Neuron (in vitro differentiated cells): Measurements from ENCODE around the gene TANK.

Source experiments
- H2AFZ ChIP-seq: one replicate; pipeline ENCODE4 v1.6.1; 2013; ENCODE audit warnings: low read depth, mild to moderate bottlenecking, inconsistent platforms, low read length, moderate library complexity
- H3K27me3 ChIP-seq: one replicate; pipeline ENCODE4 v1.6.1; 2013; ENCODE audit warnings: low read length; ENCODE audit not compliant: insufficient read depth
- H3K36me3 ChIP-seq: one replicate; pipeline ENCODE4 v1.6.1; 2013; ENCODE audit warnings: low read length; ENCODE audit not compliant: insufficient read depth
- H3K4me1 ChIP-seq: one replicate; pipeline ENCODE4 v1.6.1; 2013; ENCODE audit warnings: low read length; ENCODE audit not compliant: insufficient read depth
- H3K4me3 ChIP-seq: 2 replicates; pipeline ENCODE4 v1.5.1; 2013; ENCODE audit warnings: mild to moderate bottlenecking, low read length, moderate library complexity
- H3K9me3 ChIP-seq: one replicate; pipeline ENCODE4 v1.6.1; 2013; ENCODE audit warnings: low read length

TANK gene, protein sequence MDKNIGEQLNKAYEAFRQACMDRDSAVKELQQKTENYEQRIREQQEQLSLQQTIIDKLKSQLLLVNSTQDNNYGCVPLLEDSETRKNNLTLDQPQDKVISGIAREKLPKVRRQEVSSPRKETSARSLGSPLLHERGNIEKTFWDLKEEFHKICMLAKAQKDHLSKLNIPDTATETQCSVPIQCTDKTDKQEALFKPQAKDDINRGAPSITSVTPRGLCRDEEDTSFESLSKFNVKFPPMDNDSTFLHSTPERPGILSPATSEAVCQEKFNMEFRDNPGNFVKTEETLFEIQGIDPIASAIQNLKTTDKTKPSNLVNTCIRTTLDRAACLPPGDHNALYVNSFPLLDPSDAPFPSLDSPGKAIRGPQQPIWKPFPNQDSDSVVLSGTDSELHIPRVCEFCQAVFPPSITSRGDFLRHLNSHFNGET

GRCh38 chr2:161160226-161161073 lies at the start of gene TANK:
TANK (plus strand) TSS chr2:161160428; CDS start chr2:161179663, 19,235 bp downstream.
- peaks cover 12% of the 10 kb centered on the region for H3K36me3 ChIP-seq
- peaks cover 21% of the 10 kb centered on the region for H3K4me1 ChIP-seq
- H3K9me3 ChIP-seq = no peaks in the 10 kb centered on the region
- peak within 1 kb of the TSS; percentile 87 for H3K4me3 ChIP-seq
- H3K27me3 ChIP-seq = no peaks in the 10 kb centered on the region
- peak within 1 kb of the TSS; percentile 100 for H2AFZ ChIP-seq

- no peaks in the 10 kb centered on the region for H3K27me3 ChIP-seq
- no peak overlapping the region for H2AFZ ChIP-seq
- H3K4me3 ChIP-seq = no peak overlapping the region
- no peaks in the 10 kb centered on the region for H3K36me3 ChIP-seq
- H3K9me3 ChIP-seq = no peaks in the 10 kb centered on the region
- H3K4me1 ChIP-seq = no peaks in the 10 kb centered on the region
Observed at GRCh38 chr2:161111531-161111930, 48.7 kb upstream of the TANK start.

DNA sequence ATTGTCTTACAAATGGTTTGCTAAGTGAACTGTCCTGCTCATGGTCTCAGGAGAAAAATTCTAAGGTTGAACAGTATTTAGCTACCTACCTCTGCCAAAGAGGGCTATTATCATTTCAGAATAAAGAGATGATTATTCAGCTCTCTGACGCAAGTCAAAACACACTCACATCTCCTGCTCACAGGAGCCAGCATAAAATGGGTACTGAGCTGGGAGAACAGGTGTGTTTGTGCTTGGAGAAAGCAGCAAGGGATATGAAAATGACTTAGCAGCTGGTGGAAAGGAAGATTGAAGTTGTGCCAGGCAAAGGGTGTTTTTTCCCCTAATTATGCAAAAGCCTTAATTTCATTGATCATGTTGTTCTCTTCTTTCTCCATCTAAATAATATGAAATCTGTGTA lies 47.3 kb upstream of the TANK start:
- no peak overlapping the region for H3K4me3 ChIP-seq
- no peak overlapping the region for H2AFZ ChIP-seq
- H3K9me3 ChIP-seq = no peaks in the 10 kb centered on the region
- H3K27me3 ChIP-seq = no peaks in the 10 kb centered on the region
- H3K36me3 ChIP-seq = no peaks in the 10 kb centered on the region
- no peaks in the 10 kb centered on the region for H3K4me1 ChIP-seq

GRCh38 chr2:161113693-161114575 lies 46.3 kb upstream of the TANK start:
- no peak overlapping the region for H3K4me3 ChIP-seq
- H2AFZ ChIP-seq = no peak overlapping the region
- no peaks in the 10 kb centered on the region for H3K9me3 ChIP-seq

GRCh38 chr2:161115205-161115604 lies 45.0 kb upstream of the TANK start:
- Histone ChIP-seq H2AFZ (no peak overlapping the region), H3K36me3 (no peaks in the 10 kb centered on the region), H3K9me3 (no peaks in the 10 kb centered on the region), H3K4me1 (peaks cover 10% of the 10 kb centered on the region), H3K27me3 (no peaks in the 10 kb centered on the region), H3K4me3 (no peak overlapping the region)

More at GRCh38 chr2:161113693-161114575, 46.3 kb upstream of the TANK start:
- no peaks in the 10 kb centered on the region for H3K36me3 ChIP-seq
- H3K4me1 ChIP-seq = peaks cover under 1% of the 10 kb centered on the region
- H3K27me3 ChIP-seq = no peaks in the 10 kb centered on the region

DNA sequence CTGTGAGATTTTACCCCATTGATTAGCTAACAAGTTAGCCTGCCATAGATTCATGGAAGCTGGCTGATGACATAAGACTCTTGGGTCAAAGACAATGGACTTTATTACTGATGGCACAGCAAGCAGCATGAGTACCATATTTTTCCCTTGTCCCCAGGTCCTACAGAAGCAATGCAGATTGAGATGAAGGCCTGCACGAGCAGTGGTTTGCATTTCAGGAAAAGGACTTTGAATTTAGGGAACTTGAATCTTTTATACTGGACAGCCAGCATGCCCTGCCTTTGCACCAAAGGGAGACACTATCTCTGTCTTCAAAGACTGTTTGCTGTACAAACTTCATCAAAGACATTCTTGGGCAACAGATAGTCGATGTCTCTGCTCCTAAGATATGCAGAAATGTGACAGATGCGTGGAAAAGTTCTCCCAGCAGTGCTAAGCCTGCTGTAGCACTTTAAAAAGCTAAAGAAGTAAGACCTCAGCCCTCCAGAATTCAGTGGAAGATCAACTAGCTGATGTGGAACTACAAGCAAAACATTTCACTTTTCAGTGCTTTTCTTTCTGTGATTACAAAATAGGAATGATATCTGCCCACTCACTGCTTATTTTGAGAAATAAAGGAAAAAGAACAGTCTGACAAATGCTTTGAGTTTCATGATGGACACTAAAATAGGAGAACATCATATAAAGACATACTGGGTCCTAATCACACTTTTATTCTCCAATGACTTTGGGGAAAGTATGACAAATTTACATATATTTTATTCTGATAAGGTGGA lies 44.4 kb upstream of the TANK start:
- Histone ChIP-seq H3K4me3 (no peak overlapping the region), H2AFZ (no peak overlapping the region), H3K36me3 (no peaks in the 10 kb centered on the region), H3K27me3 (no peaks in the 10 kb centered on the region), H3K9me3 (no peaks in the 10 kb centered on the region), H3K4me1 (peaks cover 10% of the 10 kb centered on the region)

DNA sequence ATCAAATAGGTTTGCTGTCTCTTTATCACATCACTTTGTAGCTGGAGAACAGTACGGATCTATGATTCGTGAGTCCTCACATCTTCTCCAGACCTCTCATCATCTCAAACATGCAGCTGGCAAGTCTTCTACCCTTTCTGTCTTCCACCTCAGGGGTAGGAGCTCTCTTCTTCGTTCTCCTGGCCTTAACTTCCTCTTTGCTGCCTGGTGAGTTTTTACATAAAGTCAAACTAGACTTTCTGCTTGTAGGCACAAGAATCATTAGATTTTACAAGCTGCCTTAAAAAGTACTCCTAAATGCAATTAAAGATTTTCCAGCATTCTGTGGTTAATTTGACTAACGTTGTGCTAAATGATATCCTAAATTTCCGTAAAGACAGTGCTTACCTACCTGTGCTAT lies 43.7 kb upstream of the TANK start:
- Histone ChIP-seq H3K4me3 (no peak overlapping the region), H2AFZ (no peak overlapping the region), H3K4me1 (peaks cover 10% of the 10 kb centered on the region), H3K9me3 (no peaks in the 10 kb centered on the region), H3K36me3 (no peaks in the 10 kb centered on the region), H3K27me3 (no peaks in the 10 kb centered on the region)

DNA sequence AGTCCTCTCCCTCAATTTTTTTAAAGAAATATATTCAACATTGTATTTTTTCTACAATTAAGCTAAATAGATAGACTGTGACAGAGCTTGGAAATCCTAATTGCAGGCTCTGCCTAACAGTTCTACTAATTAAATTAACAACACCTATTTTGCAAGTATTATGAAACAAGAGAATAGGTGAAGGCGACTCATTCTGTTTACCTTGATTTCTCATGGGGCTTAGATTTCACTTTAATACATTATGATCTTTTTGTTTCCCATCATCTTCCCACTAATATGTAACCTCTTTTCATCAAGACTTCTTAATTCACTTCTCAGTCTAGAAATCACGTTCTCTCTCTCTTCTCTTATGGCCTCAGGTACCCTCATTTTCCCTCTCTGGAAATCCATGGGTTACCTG lies 42.7 kb upstream of the TANK start:
- Histone ChIP-seq H3K4me3 (no peak overlapping the region), H3K4me1 (peaks cover 10% of the 10 kb centered on the region), H3K9me3 (no peaks in the 10 kb centered on the region), H3K36me3 (no peaks in the 10 kb centered on the region), H3K27me3 (no peaks in the 10 kb centered on the region), H2AFZ (no peak overlapping the region)

- Histone ChIP-seq H3K9me3 (no peaks in the 10 kb centered on the region), H3K27me3 (no peaks in the 10 kb centered on the region), H2AFZ (no peak overlapping the region), H3K4me3 (no peak overlapping the region), H3K4me1 (peaks cover 18% of the 10 kb centered on the region), H3K36me3 (no peaks in the 10 kb centered on the region)
Observed at GRCh38 chr2:161118722-161119121, 41.5 kb upstream of the TANK start.

DNA sequence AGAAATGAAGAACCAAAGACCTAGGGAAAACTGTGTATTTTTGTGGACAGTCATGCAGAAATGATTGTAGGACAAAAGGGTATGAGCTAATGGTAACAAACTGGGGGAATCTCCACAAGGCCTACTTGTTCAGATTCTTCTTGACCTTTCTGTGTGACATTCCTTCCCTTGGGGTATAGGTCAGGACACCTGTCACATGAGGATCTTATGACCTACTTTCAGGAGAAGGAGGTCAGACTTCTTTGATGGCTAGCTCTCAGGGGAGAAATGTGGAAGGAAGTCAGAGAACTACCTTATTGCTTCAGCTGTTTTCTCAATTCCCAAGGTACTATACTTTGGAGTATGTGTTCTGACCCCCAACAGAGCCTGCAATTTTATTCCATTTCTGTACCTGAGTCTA lies 40.7 kb upstream of the TANK start:
- Histone ChIP-seq H2AFZ (no peak overlapping the region), H3K27me3 (no peaks in the 10 kb centered on the region), H3K9me3 (no peaks in the 10 kb centered on the region), H3K4me3 (no peak overlapping the region), H3K36me3 (no peaks in the 10 kb centered on the region), H3K4me1 (peaks cover 18% of the 10 kb centered on the region)

- Histone ChIP-seq H3K36me3 (no peaks in the 10 kb centered on the region), H3K4me3 (no peak overlapping the region), H3K9me3 (no peaks in the 10 kb centered on the region), H2AFZ (no peak overlapping the region), H3K27me3 (no peaks in the 10 kb centered on the region), H3K4me1 (peaks cover 18% of the 10 kb centered on the region)
Observed at GRCh38 chr2:161120775-161121174, 39.5 kb upstream of the TANK start.

- Histone ChIP-seq H3K27me3 (no peaks in the 10 kb centered on the region), H3K36me3 (no peaks in the 10 kb centered on the region), H3K4me1 (peaks cover 18% of the 10 kb centered on the region), H2AFZ (no peak overlapping the region), H3K4me3 (no peak overlapping the region), H3K9me3 (no peaks in the 10 kb centered on the region)
Observed at GRCh38 chr2:161121622-161122021, 38.6 kb upstream of the TANK start.
